B cell (primary cell): ENCODE measurements around the gene ISCU.

Source experiments
- EZH2 ChIP-seq: IDR thresholded peaks from 2 replicates; pipeline ENCODE4 v1.6.1; 2012; ENCODE audit warnings: borderline replicate concordance, low read depth, mild to moderate bottlenecking, moderate library complexity, low read length; ENCODE audit not compliant: insufficient read depth, poor library complexity, severe bottlenecking
- TF ChIP-seq, protein P1 (sequence below): fragments of 200-600 bp; IDR thresholded peaks from one replicate; pipeline ENCODE4 v1.8.0; 2022; ENCODE audit warnings: antibody characterized with exemption, mild to moderate bottlenecking

DNA sequence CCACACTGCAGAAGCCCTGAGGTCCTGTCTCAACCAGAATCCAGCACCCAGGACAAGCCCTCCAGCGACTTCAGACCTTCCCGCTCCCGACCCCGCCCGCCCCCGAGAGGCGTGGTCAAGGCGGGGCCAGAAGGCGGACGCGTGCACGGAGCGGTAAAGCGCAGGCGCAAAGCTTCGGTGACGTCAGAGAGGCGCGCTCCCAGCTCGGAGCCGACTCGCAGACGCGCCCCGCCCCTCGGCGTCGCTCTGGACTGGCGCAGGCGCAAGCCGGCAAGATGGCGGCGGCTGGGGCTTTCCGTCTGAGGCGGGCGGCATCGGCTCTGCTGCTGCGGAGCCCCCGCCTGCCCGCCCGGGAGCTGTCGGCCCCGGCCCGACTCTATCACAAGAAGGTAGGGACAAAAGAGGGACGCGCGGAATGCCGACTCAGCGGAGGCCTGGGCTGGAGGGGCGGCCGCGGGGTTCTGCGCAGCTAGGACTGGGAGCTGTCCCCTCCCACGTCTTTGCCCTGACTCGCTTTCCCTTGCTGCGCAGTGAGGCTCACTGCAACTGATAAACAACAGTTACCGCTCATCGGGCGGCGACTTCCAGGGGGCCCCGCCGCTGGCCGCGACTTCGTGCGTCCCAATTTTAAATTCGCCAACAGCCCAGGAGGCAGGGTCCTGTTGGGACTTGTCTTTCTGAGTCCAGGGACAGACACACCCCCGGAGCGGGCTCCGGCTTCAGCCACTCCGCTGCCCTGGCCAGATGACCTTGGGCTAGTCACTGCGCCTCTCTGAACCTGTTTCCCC, at the start of gene ISCU:
- TF ChIP-seq, protein P1, sequence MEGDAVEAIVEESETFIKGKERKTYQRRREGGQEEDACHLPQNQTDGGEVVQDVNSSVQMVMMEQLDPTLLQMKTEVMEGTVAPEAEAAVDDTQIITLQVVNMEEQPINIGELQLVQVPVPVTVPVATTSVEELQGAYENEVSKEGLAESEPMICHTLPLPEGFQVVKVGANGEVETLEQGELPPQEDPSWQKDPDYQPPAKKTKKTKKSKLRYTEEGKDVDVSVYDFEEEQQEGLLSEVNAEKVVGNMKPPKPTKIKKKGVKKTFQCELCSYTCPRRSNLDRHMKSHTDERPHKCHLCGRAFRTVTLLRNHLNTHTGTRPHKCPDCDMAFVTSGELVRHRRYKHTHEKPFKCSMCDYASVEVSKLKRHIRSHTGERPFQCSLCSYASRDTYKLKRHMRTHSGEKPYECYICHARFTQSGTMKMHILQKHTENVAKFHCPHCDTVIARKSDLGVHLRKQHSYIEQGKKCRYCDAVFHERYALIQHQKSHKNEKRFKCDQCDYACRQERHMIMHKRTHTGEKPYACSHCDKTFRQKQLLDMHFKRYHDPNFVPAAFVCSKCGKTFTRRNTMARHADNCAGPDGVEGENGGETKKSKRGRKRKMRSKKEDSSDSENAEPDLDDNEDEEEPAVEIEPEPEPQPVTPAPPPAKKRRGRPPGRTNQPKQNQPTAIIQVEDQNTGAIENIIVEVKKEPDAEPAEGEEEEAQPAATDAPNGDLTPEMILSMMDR = no peak
- TF ChIP-seq EZH2 = no peak
